RPMI8226 (cell line): ENCODE measurements around the gene ATG7.
"Not testable (repeated sequence)": the region's sequence is repeated elsewhere in the genome, so short reads cannot be mapped to it uniquely, and the experiment has no call there.

Experiments
- DNase-seq: peaks from one replicate; pipeline ENCODE4 v3.0.0-alpha.2; 2015

Gene ATG7

DNA sequence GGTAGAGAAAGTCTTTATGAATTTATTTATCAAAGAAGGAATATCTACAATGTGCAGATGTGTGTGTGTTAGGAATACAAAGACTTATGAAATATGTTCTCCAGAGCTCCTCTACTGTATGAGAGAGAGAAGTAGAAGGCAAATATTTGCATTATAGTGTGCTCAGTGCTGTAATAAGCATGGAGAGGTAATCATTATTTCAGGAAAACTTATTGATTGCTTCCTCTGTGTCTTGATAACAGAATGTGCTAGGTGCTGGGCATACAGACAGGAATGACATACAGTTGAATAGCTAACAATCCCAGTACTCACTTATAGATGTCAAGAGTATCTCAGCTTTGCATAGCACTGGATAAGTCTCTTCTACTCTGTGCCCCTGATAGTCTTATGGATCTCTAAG is 30.2 kb downstream of the ATG7 start:
- no peak for DNase-seq

GRCh38 chr3:11304175-11304574 is 32.0 kb downstream of the ATG7 start:
- no peak for DNase-seq

DNA sequence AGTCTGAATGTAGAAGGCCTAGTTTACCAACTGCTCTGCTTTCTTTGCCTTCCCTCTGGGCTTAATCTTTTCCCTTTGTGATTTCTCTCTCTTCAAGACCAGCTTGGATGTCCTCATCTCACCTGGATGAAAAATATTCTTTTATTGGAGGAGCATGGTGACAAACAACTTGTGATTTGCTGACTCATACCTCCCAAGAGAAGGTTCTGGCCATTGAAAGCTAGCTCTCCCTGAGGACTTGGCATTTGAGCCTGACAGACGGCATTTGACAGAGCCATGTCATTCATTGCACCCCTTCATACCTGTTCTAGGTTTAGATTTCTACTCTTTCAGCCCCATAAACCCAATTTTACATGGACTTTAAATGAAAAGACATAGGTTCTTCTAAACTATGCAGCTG is 33.3 kb downstream of the ATG7 start:
- no peak for DNase-seq

DNA sequence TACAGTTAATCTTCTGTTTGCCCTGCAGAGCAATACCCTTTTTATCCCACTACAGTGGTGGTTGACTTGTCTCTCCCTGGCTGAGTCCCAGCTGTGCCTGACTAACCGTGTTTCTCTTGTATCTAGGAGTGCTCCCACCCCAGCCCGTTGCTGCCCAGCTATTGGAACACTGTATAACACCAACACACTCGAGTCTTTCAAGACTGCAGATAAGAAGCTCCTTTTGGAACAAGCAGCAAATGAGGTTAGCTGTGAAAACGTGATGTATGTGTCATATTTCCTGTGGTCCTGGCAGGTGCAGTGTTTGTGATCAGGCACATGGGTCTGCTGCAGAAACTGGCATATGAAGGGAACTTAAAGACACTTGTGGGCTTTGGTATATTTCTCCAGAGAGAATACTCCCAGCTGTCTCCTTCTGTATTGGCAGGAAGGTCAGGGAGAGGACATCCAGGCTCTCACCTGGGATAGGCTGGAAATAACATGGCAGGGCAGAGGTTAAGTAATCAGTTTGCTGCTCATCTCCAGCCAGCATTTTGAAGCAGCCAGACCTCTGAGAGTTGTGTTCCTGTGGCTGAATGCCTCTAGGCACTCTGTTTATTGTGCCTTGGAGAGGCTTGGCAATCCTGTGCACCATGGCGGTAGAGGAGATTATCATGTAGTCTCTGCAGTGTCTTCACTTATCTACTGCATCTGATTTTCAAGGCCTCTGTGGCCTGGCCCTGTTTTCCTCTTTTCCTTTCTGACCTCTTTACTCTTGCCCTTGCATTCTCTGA is 34.8 kb downstream of the ATG7 start:
- DNase-seq, result no peak

GRCh38 chr3:11307830-11308432 is 35.7 kb downstream of the ATG7 start:
- no peak for DNase-seq

DNA sequence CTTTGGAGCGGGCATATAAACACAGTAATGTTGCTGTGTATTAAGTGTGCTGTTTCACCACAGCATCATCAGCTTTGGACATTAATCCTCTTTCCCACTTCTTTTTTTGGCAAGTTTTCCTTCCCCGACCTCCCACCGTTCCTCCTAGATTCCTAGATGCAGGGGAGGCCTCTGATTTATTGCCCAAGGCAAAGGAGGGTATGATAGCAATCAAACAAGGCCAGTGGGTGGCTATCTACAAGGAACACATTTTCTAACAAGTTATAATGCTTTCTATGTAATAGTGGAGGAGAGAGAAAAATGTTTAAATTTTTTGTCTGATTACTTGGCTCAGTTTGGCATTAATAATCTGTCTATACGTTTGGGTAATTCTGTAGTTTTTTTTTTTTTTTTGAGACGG is 38.1 kb downstream of the ATG7 start:
- no peak for DNase-seq

- DNase-seq, result no peak
Observed at GRCh38 chr3:11312166-11312565, 40.0 kb downstream of the ATG7 start.

DNA sequence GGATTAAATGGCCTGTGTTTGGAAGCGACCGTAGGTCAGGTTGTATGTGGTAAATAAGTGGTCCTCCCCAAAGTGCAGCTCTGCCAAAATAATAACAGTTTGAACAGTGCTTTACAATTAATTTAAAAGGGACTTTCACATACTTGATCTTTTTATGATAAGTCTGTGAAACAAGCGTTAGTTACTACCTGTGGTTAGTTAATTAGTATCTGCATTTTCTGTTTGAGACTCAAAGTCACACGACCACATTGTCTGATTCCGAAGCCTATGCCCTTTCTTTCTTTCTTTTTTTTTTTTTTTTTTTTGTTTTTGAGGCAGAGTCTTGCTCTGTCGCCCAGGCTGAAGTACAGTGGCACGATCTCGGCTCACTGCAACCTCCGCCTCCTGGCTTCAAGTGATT is 45.1 kb downstream of the ATG7 start:
- DNase-seq, result no peak

DNA sequence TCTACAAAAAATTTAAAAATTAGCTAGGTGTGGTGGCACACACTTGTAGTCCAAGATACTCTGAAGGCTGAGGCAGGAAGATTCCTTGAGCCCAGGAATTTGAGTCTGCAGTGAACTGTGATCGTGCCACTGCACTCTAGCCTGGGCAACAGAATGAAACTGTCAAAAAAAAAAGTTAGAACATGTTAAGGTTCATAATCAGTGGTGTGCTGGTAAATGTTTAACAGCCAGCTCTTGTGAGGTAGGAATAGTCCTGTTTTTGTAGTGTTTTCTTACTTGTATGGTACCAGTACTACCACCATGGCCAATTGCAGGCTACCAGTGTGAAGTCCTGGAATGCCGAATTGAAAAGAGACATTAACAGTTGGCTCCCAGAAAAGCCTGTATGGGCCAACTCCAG is 50.7 kb downstream of the ATG7 start:
- no peak for DNase-seq

- DNase-seq, result no peak
Observed at GRCh38 chr3:11323813-11324212, 51.6 kb downstream of the ATG7 start.

GRCh38 chr3:11327619-11328018 is 55.4 kb downstream of the ATG7 start:
- no peak for DNase-seq

- DNase-seq, result no peak
Observed at GRCh38 chr3:11328196-11328945, 56.2 kb downstream of the ATG7 start.

GRCh38 chr3:11329777-11330176 is 57.6 kb downstream of the ATG7 start:
- no peak for DNase-seq

DNA sequence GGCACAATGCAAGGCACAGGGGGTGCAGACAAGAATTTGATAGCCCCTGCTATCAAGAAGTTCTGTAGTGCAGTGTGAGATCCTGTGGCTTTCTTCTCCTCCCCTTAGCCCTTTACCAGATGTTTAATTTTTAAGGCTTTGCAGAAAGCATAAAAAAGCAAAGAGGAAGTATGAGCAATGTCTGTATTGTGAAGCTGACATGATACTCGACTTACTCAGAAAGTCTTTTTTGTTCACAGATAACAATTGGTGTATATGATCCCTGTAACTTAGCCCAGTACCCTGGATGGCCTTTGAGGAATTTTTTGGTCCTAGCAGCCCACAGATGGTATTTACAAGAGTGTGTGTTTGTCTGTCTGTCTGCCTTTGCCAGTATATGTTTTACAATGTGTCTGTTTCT is 58.9 kb downstream of the ATG7 start:
- DNase-seq, result no peak

- peak; percentile 47 for DNase-seq
Observed at GRCh38 chr3:11335056-11335608, 62.9 kb downstream of the ATG7 start.

- no peak for DNase-seq
Observed at GRCh38 chr3:11339541-11339940, 67.3 kb downstream of the ATG7 start.

DNA sequence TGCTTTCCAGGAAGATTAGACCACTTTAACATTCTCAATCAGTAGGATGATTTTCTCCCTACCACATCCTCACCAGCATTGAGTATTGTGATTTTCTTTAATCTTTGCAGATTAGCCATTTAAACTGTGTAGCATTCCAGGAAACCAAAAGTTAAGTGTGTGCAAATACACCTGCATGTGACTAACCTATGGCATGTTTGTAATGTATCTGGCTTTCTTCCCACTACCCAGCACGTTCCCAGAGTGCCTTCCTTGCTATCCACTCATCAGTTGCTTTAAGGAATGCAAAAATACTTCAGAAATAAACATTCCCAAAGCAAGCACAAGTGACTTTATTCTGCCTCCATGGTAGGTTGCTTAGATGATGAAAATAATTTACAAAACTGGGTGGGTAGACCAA is 74.2 kb downstream of the ATG7 start:
- no peak for DNase-seq

GRCh38 chr3:11348877-11349276 is 76.7 kb downstream of the ATG7 start:
- not testable (repeated sequence) for DNase-seq

DNA sequence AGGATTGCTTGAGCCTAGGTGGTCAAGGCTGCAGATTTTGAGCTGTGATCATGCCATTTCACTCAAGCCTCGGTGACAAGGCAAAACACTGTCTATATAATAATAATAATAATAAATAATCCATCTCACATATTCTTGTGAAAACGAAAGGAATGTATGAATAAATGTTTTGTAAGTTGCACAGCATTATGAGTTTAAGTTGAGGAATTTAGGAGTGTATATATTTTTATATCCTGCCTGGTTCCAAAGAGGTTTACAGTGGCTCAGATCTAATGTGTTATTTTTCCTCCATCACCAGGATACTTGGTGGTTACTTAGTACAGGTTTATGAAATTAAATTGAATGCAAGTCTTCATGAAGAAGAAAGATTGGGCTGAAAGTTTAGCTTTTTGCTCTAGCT is 77.2 kb downstream of the ATG7 start:
- no peak for DNase-seq

GRCh38 chr3:11350374-11350773 is 78.2 kb downstream of the ATG7 start:
- no peak for DNase-seq

DNA sequence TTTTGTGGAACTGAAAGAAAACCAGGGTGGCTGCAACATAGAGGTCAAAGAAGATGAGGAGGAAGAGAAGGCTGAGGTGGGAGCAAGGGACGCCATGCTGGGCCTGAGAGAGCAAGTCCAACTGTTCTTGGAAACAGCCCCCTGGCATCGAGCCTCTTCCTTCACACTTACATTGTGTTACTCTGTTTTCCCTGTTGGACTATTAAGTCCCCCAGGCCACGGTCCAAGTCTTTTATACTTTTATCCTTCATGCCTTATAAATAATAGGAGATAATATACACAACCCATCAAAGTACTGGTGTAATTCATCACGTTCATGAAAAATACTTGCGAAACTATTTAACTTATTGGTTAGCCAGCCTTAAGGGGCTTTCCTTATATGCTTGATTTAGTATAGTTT is 79.3 kb downstream of the ATG7 start:
- DNase-seq, result no peak

- DNase-seq, result no peak
Observed at GRCh38 chr3:11356269-11356668, 84.1 kb downstream of the ATG7 start.

DNA sequence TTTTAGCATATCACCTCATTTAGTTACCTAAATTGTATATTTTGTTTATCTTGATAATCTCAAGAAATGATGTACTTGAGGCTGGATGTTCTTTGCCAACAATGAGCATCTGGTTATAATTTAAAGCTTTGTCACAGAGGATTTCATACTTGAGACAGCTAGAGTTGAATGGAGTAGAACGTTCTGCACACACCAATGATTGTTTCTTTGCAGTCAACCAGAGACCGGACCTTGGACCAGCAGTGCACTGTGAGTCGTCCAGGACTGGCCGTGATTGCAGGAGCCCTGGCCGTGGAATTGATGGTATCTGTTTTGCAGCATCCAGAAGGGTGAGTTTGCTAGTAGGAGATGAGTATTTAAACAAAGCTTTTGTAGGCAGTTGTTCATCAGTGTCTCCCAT is 90.4 kb downstream of the ATG7 start:
- DNase-seq, result no peak

- no peak for DNase-seq
Observed at GRCh38 chr3:11363715-11364114, 91.5 kb downstream of the ATG7 start.
